ENCODE data around the gene IGF2BP2. TPM values are rescaled to one million over a fixed set of nuclear protein-coding genes. Genes with fewer than 3 reads are reported as not detected.

Gene IGF2BP2
- total RNA-seq, 1 experiment from 2014 or later, result 154 TPM

DNA sequence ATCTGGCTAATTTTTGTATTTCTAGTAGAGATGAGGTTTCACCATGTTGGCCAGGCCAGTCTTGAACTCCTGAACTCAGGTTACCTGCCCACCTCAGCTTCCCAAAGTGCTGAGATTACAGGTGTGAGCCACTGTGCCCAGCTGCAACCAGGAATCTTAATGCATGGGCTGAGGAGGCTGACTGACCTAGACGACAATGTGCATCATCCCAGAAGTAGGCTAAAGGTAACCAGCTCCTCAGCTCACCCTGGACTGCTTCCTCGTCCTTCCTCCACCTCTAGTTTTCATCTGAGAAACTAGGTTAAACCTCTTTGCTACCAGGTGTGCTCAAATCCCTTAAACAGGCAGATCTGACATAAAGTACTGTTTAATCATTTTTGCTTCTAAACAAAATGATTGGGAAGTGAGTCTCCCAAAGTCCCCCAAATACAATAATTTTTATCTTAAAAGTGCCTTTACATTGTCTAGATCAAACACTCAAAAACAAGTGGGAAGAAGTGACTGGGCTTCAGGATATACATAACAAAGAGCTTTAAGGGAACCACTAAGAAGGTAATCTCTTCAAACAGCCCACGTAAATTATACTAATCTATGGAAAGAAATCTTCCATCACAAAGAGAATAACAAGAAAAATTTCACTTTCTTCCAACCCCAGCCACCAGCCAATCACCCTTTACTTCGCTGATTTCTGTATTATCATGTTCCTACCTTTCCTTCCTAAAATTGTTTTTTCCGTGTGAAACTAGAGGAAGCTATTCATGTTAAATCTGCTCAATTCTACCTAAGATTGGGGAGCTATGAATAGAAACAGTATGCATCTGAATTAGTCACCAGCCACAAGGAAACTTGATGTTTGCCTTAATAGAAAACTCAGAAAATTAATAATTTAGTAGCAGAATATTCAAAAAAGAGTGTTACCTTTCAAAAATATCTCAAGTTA lies 34.7 kb downstream of the IGF2BP2 start:
- Mint-ChIP-seq H3K36me3 (ENCODE audit: insufficient read depth, unreplicated experiment) (peaks cover 15% of the 10 kb centered on the region), H3K27me3 (ENCODE audit: insufficient read depth, unreplicated experiment) (no peaks in the 10 kb centered on the region), H3K9me3 (ENCODE audit: unreplicated experiment) (no peaks in the 10 kb centered on the region), H3K27ac (ENCODE audit: low read depth, unreplicated experiment) (no peak overlapping the region), H3K4me1 (ENCODE audit: insufficient read depth, unreplicated experiment) (peaks cover 50% of the 10 kb centered on the region), H3K4me3 (ENCODE audit: unreplicated experiment) (no peak overlapping the region)
- TF ChIP-seq, protein P1, sequence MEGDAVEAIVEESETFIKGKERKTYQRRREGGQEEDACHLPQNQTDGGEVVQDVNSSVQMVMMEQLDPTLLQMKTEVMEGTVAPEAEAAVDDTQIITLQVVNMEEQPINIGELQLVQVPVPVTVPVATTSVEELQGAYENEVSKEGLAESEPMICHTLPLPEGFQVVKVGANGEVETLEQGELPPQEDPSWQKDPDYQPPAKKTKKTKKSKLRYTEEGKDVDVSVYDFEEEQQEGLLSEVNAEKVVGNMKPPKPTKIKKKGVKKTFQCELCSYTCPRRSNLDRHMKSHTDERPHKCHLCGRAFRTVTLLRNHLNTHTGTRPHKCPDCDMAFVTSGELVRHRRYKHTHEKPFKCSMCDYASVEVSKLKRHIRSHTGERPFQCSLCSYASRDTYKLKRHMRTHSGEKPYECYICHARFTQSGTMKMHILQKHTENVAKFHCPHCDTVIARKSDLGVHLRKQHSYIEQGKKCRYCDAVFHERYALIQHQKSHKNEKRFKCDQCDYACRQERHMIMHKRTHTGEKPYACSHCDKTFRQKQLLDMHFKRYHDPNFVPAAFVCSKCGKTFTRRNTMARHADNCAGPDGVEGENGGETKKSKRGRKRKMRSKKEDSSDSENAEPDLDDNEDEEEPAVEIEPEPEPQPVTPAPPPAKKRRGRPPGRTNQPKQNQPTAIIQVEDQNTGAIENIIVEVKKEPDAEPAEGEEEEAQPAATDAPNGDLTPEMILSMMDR (IDR thresholded peaks at IDR 0.05; ENCODE audit: unreplicated experiment), result no peak
- DNase-seq (ENCODE audit: unreplicated experiment), result no peak
- CTCF ChIA-PET, result interaction anchor here (0.6 to 4.2 kb wide), 4 partner anchors 13 to 316 kb away, joined by 3 to 17 read pairs (median 3); no protein-coding TSS in a partner anchor
- POLR2A ChIA-PET, result interaction anchor here (0.7 to 1.6 kb wide), 2 partner anchors 9 to 33 kb away, joined by 3 to 7 read pairs; no protein-coding TSS in a partner anchor
- no TSS peak for BruUV-seq (replicated peaks)
- intact Hi-C loops (cut with micrococcal nuclease), result no loop called here

DNA sequence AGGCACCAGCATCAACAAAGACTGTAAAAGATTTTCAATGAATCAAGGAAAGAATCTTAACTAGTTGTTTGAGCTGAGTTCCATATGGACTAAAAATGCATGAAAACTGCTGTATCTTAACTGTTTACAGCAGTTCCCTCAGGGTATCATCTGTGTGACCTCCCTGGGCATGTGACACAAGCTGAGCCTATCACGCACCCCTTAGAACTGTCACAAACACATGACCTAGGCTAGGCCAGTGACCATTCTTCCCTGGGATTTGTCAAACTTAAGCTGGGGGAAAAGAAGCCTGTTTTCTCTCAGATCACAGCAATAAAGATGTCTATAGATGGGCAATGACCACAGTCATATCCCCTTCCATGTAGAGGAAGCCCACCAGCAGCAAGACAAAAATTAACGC lies 35.7 kb downstream of the IGF2BP2 start:
- Mint-ChIP-seq H3K27ac (ENCODE audit: low read depth, unreplicated experiment) (no peak overlapping the region), H3K36me3 (ENCODE audit: insufficient read depth, unreplicated experiment) (peaks cover 25% of the 10 kb centered on the region), H3K4me3 (ENCODE audit: unreplicated experiment) (no peak overlapping the region), H3K27me3 (ENCODE audit: insufficient read depth, unreplicated experiment) (no peaks in the 10 kb centered on the region), H3K9me3 (ENCODE audit: unreplicated experiment) (no peaks in the 10 kb centered on the region), H3K4me1 (ENCODE audit: insufficient read depth, unreplicated experiment) (peaks cover 42% of the 10 kb centered on the region)
- no peak for DNase-seq (ENCODE audit: unreplicated experiment)
- ChIA-PET POLR2A (interaction anchor here (0.7 kb wide), 2 partner anchors 33 to 85 kb away, joined by 3 to 4 read pairs; no protein-coding TSS in a partner anchor), CTCF (interaction anchor here (0.5 to 4.2 kb wide), 5 partner anchors 14 to 175 kb away, joined by 3 to 17 read pairs (median 4); no protein-coding TSS in a partner anchor)
- intact Hi-C loops (cut with micrococcal nuclease), result no loop called here
- TF ChIP-seq, protein P1 (IDR thresholded peaks at IDR 0.05; ENCODE audit: unreplicated experiment), result no peak
- no TSS peak for BruUV-seq (replicated peaks)

DNA sequence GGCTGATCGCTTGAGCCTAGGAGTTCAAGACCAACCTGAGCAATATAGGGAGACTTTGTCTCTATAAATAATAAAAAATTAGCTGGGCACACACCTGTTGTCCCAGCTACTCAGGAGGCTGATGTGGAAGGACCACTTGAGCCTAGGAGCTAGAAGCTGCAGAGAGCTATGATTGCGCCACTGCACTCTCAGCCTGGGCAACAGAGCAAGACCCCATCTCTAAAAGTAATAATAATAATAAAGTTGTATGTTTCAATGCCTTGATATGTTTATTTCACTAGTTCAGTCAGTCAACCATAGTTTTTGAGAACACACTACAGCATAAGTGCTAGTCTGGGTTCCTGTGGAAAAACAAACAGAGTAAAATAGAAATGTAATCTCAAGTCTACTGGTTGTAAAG lies 36.5 kb downstream of the IGF2BP2 start:
- H3K9me3 Mint-ChIP-seq (ENCODE audit: unreplicated experiment), result no peaks in the 10 kb centered on the region
- POLR2A ChIA-PET, result interaction anchor here (1.3 to 1.5 kb wide), 2 partner anchors 12 to 21 kb away, joined by 6 read pairs; no protein-coding TSS in a partner anchor
- no peak for DNase-seq (ENCODE audit: unreplicated experiment)
- H3K27ac Mint-ChIP-seq (ENCODE audit: low read depth, unreplicated experiment), result no peak overlapping the region
- no peak overlapping the region for H3K4me3 Mint-ChIP-seq (ENCODE audit: unreplicated experiment)
- CTCF ChIA-PET, result interaction anchor here (0.6 to 4.2 kb wide), 5 partner anchors 9 to 783 kb away, joined by 3 to 17 read pairs (median 5); no protein-coding TSS in a partner anchor
- peaks cover 30% of the 10 kb centered on the region for H3K36me3 Mint-ChIP-seq (ENCODE audit: insufficient read depth, unreplicated experiment)
- TF ChIP-seq, protein P1 (IDR thresholded peaks at IDR 0.05; ENCODE audit: unreplicated experiment), result no peak
- H3K4me1 Mint-ChIP-seq (ENCODE audit: insufficient read depth, unreplicated experiment), result peaks cover 39% of the 10 kb centered on the region
- H3K27me3 Mint-ChIP-seq (ENCODE audit: insufficient read depth, unreplicated experiment), result no peaks in the 10 kb centered on the region
- intact Hi-C loops (cut with micrococcal nuclease), result no loop called here
- BruUV-seq (replicated peaks), result no TSS peak

All from MCF 10A (cell line).